Measurements from ENCODE around the gene RNF112. TPM values are rescaled to one million over a fixed set of nuclear protein-coding genes. Genes with fewer than 3 reads are reported as not detected.
A peak's percentile ranks its signal among the peaks of the same experiment; 100 is the strongest.
"Not testable (repeated sequence)": the region's sequence is repeated elsewhere in the genome, so short reads cannot be mapped to it uniquely, and the experiment has no call there.

The RNF112 gene
- total and polyA plus RNA-seq, 2 of the 13 experiments (the other 11 are each of a cell fraction or from before 2014, with no cell fraction given) = 0.05 TPM; not detected in 1

- CTCF ChIA-PET (ENCODE audit: low intra/inter-chr PET ratio, low total read pairs) = no interaction called here
- H3K36me3 ChIP-seq (replicated peaks in 1 of 2; ENCODE audit: control insufficient read depth in 1 of 2, insufficient read depth in 2 of 2, low read length in 2 of 2) = no peaks in the 10 kb centered on the region
- H3K27ac ChIP-seq (ENCODE audit: extremely low read length, insufficient read depth, low read length) = no peak overlapping the region
- FAIRE-seq (no peak), ATAC-seq (no peak), DNase-seq (ENCODE audit: low spot score) (no peak)
- no peaks in the 10 kb centered on the region for H3K79me2 ChIP-seq (ENCODE audit: insufficient read depth, low read length)
- no peak overlapping the region for H2AFZ ChIP-seq (ENCODE audit: low read length)
- BruUV-seq (replicated peaks) = no TSS peak
- no peak overlapping the region for H3K4me3 ChIP-seq (replicated peaks in 1 of 3; ENCODE audit: insufficient read depth in 1 of 3, low read depth in 2 of 3, low read length in 3 of 3)
- no peaks in the 10 kb centered on the region for H4K20me1 ChIP-seq (ENCODE audit: insufficient read depth, low read length)
- intact Hi-C loops (cut with micrococcal nuclease; ENCODE audit: unreplicated experiment) = no loop called here
- POLR2A ChIA-PET = no interaction called here
- H3K9me3 ChIP-seq (ENCODE audit: low read length) = peaks cover 20% of the 10 kb centered on the region
- no peak overlapping the region for H3K4me2 ChIP-seq (ENCODE audit: low read depth, low read length)
- peaks cover 7% of the 10 kb centered on the region; the same call in 1 of the 2 replicates for H3K4me1 ChIP-seq (ENCODE audit: insufficient read depth, low read length)
- in situ Hi-C loops (cut with HindIII; ENCODE audit: extremely low pct_ligation_motif_present, low pct_unique_long_range_greater_than_20kb) = no loop called here
- H3K9ac ChIP-seq (ENCODE audit: insufficient read depth, low read depth, low read length) = no peak overlapping the region
- H3K27me3 ChIP-seq (ENCODE audit: control insufficient read depth in 1 of 2, insufficient read depth in 2 of 2, low read length in 2 of 2) = no peaks in the 10 kb centered on the region; a peak in 1 of 5 replicates
- TF ChIP-seq SNAPC2 (CRISPR knock-in tag; IDR thresholded peaks at IDR 0.05) (no peak), HNRNPK (IDR thresholded peaks at IDR 0.05; ENCODE audit: low read depth, low read length, poor library complexity, severe bottlenecking) (peak; percentile 48)
- WGBS (ENCODE audit: low lambda C conversion rate) = 7% methylated on average over 1 of the region's 1 CpG
Observed at GRCh38 chr17:19440421-19440820, 29.4 kb downstream of the RNF112 start.

- POLR2A ChIA-PET; CTCF ChIA-PET (ENCODE audit: low intra/inter-chr PET ratio, low total read pairs); intact Hi-C loops (cut with micrococcal nuclease; ENCODE audit: unreplicated experiment); H3K27ac ChIP-seq (ENCODE audit: extremely low read length, insufficient read depth, low read length); H2AFZ ChIP-seq (ENCODE audit: low read length); ATAC-seq; H3K27me3 ChIP-seq (ENCODE audit: control insufficient read depth in 1 of 2, insufficient read depth in 2 of 2, low read length in 2 of 2); BruUV-seq (replicated peaks); H3K4me3 ChIP-seq (replicated peaks in 1 of 3; ENCODE audit: insufficient read depth in 1 of 3, low read depth in 2 of 3, low read length in 3 of 3); in situ Hi-C loops (cut with HindIII; ENCODE audit: extremely low pct_ligation_motif_present, low pct_unique_long_range_greater_than_20kb); DNase-seq (ENCODE audit: low spot score); FAIRE-seq; H4K20me1 ChIP-seq (ENCODE audit: insufficient read depth, low read length); H3K4me2 ChIP-seq (ENCODE audit: low read depth, low read length); H3K9ac ChIP-seq (ENCODE audit: insufficient read depth, low read depth, low read length); H3K4me1 ChIP-seq (ENCODE audit: insufficient read depth, low read length); H3K36me3 ChIP-seq (replicated peaks in 1 of 2; ENCODE audit: control insufficient read depth in 1 of 2, insufficient read depth in 2 of 2, low read length in 2 of 2); H3K79me2 ChIP-seq (ENCODE audit: insufficient read depth, low read length): not testable (repeated sequence)
- WGBS (ENCODE audit: low lambda C conversion rate) = 89% methylated on average over 6 of the region's 25 CpGs
- peaks cover 20% of the 10 kb centered on the region for H3K9me3 ChIP-seq (ENCODE audit: low read length)
Observed at GRCh38 chr17:19441288-19441687, 30.3 kb downstream of the RNF112 start.

- WGBS (ENCODE audit: low lambda C conversion rate) = 71% methylated on average over 2 of the region's 2 CpGs
- ChIA-PET POLR2A (no interaction called here), CTCF (ENCODE audit: low intra/inter-chr PET ratio, low total read pairs) (no interaction called here)
- no peaks in the 10 kb centered on the region for H3K79me2 ChIP-seq (ENCODE audit: insufficient read depth, low read length)
- H3K9me3 ChIP-seq (ENCODE audit: low read length) = peaks cover 20% of the 10 kb centered on the region
- in situ Hi-C loops (cut with HindIII; ENCODE audit: extremely low pct_ligation_motif_present, low pct_unique_long_range_greater_than_20kb) = no loop called here
- H3K27ac ChIP-seq (ENCODE audit: extremely low read length, insufficient read depth, low read length) = no peak overlapping the region
- BruUV-seq (replicated peaks) = no TSS peak
- H3K9ac ChIP-seq (ENCODE audit: insufficient read depth, low read depth, low read length) = no peak overlapping the region
- H4K20me1 ChIP-seq (ENCODE audit: insufficient read depth, low read length) = no peaks in the 10 kb centered on the region
- no peaks in the 10 kb centered on the region; a peak in 1 of 5 replicates for H3K27me3 ChIP-seq (ENCODE audit: control insufficient read depth in 1 of 2, insufficient read depth in 2 of 2, low read length in 2 of 2)
- no peak for TF ChIP-seq ATF6 (CRISPR knock-in tag; conservative IDR thresholded peaks at IDR 0.05)
- ATAC-seq (no peak), FAIRE-seq (no peak), DNase-seq (ENCODE audit: low spot score) (no peak)
- H2AFZ ChIP-seq (ENCODE audit: low read length) = no peak overlapping the region
- no peak overlapping the region for H3K4me2 ChIP-seq (ENCODE audit: low read depth, low read length)
- H3K4me1 ChIP-seq (ENCODE audit: insufficient read depth, low read length) = peaks cover 7% of the 10 kb centered on the region; the same call in 1 of the 2 replicates
- intact Hi-C loops (cut with micrococcal nuclease; ENCODE audit: unreplicated experiment) = no loop called here
- H3K4me3 ChIP-seq (replicated peaks in 1 of 3; ENCODE audit: insufficient read depth in 1 of 3, low read depth in 2 of 3, low read length in 3 of 3) = no peak overlapping the region
- no peaks in the 10 kb centered on the region for H3K36me3 ChIP-seq (replicated peaks in 1 of 2; ENCODE audit: control insufficient read depth in 1 of 2, insufficient read depth in 2 of 2, low read length in 2 of 2)
Observed at GRCh38 chr17:19442731-19443130, 31.7 kb downstream of the RNF112 start.

Measured in HepG2 (cell line).